ENCODE measurements around the gene DACH2.

DNA sequence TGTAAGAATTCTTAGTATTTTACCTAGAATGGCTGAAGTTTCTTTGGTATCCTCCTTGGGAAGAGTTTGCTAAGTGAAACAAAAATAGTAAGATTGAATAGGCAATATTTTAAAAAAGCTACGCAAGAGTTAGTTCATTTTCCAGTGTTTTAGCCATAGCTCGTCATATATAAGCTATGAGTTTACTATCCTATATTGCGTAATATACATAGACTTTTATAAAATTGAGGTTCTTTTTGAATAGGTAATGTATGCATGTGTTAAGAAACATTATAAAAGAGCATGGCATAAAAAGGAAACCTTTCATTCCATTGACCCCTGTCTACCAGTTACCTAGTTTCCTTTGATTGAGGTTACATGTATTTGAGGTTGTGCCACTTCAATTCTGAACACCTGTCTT is 67.0 kb downstream of the DACH2 start:
- TF ChIP-seq, protein P1, sequence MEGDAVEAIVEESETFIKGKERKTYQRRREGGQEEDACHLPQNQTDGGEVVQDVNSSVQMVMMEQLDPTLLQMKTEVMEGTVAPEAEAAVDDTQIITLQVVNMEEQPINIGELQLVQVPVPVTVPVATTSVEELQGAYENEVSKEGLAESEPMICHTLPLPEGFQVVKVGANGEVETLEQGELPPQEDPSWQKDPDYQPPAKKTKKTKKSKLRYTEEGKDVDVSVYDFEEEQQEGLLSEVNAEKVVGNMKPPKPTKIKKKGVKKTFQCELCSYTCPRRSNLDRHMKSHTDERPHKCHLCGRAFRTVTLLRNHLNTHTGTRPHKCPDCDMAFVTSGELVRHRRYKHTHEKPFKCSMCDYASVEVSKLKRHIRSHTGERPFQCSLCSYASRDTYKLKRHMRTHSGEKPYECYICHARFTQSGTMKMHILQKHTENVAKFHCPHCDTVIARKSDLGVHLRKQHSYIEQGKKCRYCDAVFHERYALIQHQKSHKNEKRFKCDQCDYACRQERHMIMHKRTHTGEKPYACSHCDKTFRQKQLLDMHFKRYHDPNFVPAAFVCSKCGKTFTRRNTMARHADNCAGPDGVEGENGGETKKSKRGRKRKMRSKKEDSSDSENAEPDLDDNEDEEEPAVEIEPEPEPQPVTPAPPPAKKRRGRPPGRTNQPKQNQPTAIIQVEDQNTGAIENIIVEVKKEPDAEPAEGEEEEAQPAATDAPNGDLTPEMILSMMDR (IDR thresholded peaks at IDR 0.05; ENCODE audit: low read depth, low read length, missing input control) = no peak
- TF ChIP-seq, protein P2, sequence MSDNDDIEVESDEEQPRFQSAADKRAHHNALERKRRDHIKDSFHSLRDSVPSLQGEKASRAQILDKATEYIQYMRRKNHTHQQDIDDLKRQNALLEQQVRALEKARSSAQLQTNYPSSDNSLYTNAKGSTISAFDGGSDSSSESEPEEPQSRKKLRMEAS (IDR thresholded peaks at IDR 0.05) = no peak
- TF ChIP-seq YY1 (IDR thresholded peaks at IDR 0.05) = no peak
- no peak for TF ChIP-seq TAF1 (conservative IDR thresholded peaks at IDR 0.05)
- no peak for TF ChIP-seq FOXA1 (IDR thresholded peaks at IDR 0.05)
- TF ChIP-seq NR2F2 (IDR thresholded peaks at IDR 0.05) = no peak
- TF ChIP-seq EGR1 (IDR thresholded peaks at IDR 0.05; ENCODE audit: low read depth in 2 of 2) = no peak
- no peak for TF ChIP-seq SP1 (IDR thresholded peaks at IDR 0.05)
- TF ChIP-seq, protein P3, sequence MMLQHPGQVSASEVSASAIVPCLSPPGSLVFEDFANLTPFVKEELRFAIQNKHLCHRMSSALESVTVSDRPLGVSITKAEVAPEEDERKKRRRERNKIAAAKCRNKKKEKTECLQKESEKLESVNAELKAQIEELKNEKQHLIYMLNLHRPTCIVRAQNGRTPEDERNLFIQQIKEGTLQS (IDR thresholded peaks at IDR 0.05) = no peak
- TF ChIP-seq REST (IDR thresholded peaks at IDR 0.05) = no peak
- TF ChIP-seq ZBTB33 (IDR thresholded peaks at IDR 0.05) = no peak
- no peak for TF ChIP-seq RXRA (IDR thresholded peaks at IDR 0.05)
- no peak for TF ChIP-seq GABPA (IDR thresholded peaks at IDR 0.05 in 1 of 2, conservative IDR thresholded peaks at IDR 0.05 in 1 of 2)
- no peak for TF ChIP-seq RAD21 (IDR thresholded peaks at IDR 0.05)
